HuH-7.5 (cell line): ENCODE results near the gene OR51V1.
"Not testable (repeated sequence)": the region's sequence is repeated elsewhere in the genome, so short reads cannot be mapped to it uniquely, and the experiment has no call there.

Experiments
- DNase-seq: peaks from one replicate; pipeline ENCODE4 v3.0.0; 2011; ENCODE audit warnings: low spot score

Gene OR51V1

GRCh38 chr11:5200582-5200981 lies at the start of gene OR51V1:
Gene OR51V1 (minus strand): TSS chr11:5200682. CDS start chr11:5200682, 0 bp downstream.
- DNase-seq, result no peak

- DNase-seq, result not testable (repeated sequence)
These were observed 49.4 kb upstream of the OR51V1 start, which contains the start of gene HBG1 for GRCh38 chr11:5249807-5250396. Gene HBG1 (minus strand): TSS chr11:5249857. CDS start chr11:5249804, 53 bp downstream.

- not testable (repeated sequence) for DNase-seq
These were observed 48.0 kb upstream of the OR51V1 start for GRCh38 chr11:5248498-5248897.

- no peak for DNase-seq
These were observed 47.1 kb upstream of the OR51V1 start for GRCh38 chr11:5247472-5248192.

GRCh38 chr11:5246772-5247471 lies 46.4 kb upstream of the OR51V1 start:
- no peak for DNase-seq

- no peak for DNase-seq
These were observed 44.7 kb upstream of the OR51V1 start for GRCh38 chr11:5245155-5245554.

- no peak for DNase-seq
These were observed 43.3 kb upstream of the OR51V1 start for GRCh38 chr11:5243816-5244180.

GRCh38 chr11:5242933-5243815 lies 42.7 kb upstream of the OR51V1 start:
- no peak for DNase-seq

GRCh38 chr11:5242208-5242607 lies 41.7 kb upstream of the OR51V1 start:
- no peak for DNase-seq

GRCh38 chr11:5241458-5241857 lies 41.0 kb upstream of the OR51V1 start:
- no peak for DNase-seq

- DNase-seq, result no peak
These were observed 40.0 kb upstream of the OR51V1 start for GRCh38 chr11:5240458-5240857.

GRCh38 chr11:5240056-5240455 lies 39.6 kb upstream of the OR51V1 start:
- DNase-seq, result no peak

GRCh38 chr11:5239046-5239445 lies 38.6 kb upstream of the OR51V1 start:
- no peak for DNase-seq

GRCh38 chr11:5238486-5238885 lies 38.0 kb upstream of the OR51V1 start:
- no peak for DNase-seq

GRCh38 chr11:5237420-5237819 lies 36.9 kb upstream of the OR51V1 start:
- DNase-seq, result no peak

GRCh38 chr11:5235364-5236095 lies 35.0 kb upstream of the OR51V1 start:
- no peak for DNase-seq

GRCh38 chr11:5234381-5234834 lies 33.9 kb upstream of the OR51V1 start, which contains the start of gene HBD:
Gene HBD (minus strand): TSS chr11:5234483. CDS start chr11:5234433, 50 bp downstream.
- DNase-seq, result no peak

GRCh38 chr11:5233307-5233706 lies 32.8 kb upstream of the OR51V1 start:
- DNase-seq, result no peak

- DNase-seq, result no peak
These were observed 32.3 kb upstream of the OR51V1 start for GRCh38 chr11:5232821-5233220.

GRCh38 chr11:5232176-5232575 lies 31.7 kb upstream of the OR51V1 start:
- DNase-seq, result no peak

GRCh38 chr11:5231111-5231510 lies 30.6 kb upstream of the OR51V1 start:
- no peak for DNase-seq
